ENCODE data around the gene GALNT1. TPM values are rescaled to one million over a fixed set of nuclear protein-coding genes. Genes with fewer than 3 reads are reported as not detected.

Gene GALNT1
- total RNA-seq, 1 experiment from 2014 or later = 80.1 TPM

DNA sequence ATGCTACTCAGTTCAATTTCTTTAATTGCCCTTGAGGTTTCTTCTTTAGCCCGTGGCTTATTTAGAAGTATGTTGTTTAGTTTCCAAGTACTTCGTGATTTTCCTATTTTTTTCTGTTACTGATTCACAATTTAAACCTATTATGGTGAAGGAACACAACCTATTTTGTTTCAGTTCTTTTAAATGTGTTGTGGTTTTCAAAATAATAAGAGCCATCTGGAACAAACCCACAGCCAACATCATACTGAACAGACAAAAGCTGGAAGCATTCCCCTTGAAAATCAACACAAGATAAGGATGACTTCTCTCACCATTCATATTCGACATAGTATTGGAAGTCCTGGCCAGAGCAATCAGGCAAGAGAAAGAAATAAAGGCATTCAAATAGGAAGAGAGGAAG, 155.2 kb downstream of the GALNT1 start:
- Mint-ChIP-seq H3K4me3 (no peak overlapping the region), H3K27me3 (ENCODE audit: low read depth) (no peaks in the 10 kb centered on the region; the same call in 1 of the 2 replicates), H3K9me3 (peaks cover 52% of the 10 kb centered on the region), H3K36me3 (peaks cover 19% of the 10 kb centered on the region), H3K27ac (peak overlapping the region; percentile 46), H3K4me1 (peaks cover 17% of the 10 kb centered on the region)
- ATAC-seq (no peak), DNase-seq (ENCODE audit: low spot score) (no peak)
- TF ChIP-seq EMX1 (CRISPR knock-in tag; IDR thresholded peaks at IDR 0.05) = no peak
- TF ChIP-seq, protein P1, sequence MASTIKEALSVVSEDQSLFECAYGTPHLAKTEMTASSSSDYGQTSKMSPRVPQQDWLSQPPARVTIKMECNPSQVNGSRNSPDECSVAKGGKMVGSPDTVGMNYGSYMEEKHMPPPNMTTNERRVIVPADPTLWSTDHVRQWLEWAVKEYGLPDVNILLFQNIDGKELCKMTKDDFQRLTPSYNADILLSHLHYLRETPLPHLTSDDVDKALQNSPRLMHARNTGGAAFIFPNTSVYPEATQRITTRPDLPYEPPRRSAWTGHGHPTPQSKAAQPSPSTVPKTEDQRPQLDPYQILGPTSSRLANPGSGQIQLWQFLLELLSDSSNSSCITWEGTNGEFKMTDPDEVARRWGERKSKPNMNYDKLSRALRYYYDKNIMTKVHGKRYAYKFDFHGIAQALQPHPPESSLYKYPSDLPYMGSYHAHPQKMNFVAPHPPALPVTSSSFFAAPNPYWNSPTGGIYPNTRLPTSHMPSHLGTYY (CRISPR knock-in tag; IDR thresholded peaks at IDR 0.05) = no peak
- TF ChIP-seq MYBL2 (CRISPR knock-in tag; IDR thresholded peaks at IDR 0.05) = no peak
- TF ChIP-seq OVOL2 (CRISPR knock-in tag; IDR thresholded peaks at IDR 0.05; ENCODE audit: borderline replicate concordance) = no peak
- TF ChIP-seq, protein P2, sequence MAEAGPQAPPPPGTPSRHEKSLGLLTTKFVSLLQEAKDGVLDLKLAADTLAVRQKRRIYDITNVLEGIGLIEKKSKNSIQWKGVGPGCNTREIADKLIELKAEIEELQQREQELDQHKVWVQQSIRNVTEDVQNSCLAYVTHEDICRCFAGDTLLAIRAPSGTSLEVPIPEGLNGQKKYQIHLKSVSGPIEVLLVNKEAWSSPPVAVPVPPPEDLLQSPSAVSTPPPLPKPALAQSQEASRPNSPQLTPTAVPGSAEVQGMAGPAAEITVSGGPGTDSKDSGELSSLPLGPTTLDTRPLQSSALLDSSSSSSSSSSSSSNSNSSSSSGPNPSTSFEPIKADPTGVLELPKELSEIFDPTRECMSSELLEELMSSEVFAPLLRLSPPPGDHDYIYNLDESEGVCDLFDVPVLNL (CRISPR knock-in tag; IDR thresholded peaks at IDR 0.05; ENCODE audit: borderline replicate concordance, low read depth) = no peak
- TF ChIP-seq, protein P3, sequence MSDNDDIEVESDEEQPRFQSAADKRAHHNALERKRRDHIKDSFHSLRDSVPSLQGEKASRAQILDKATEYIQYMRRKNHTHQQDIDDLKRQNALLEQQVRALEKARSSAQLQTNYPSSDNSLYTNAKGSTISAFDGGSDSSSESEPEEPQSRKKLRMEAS (CRISPR knock-in tag; IDR thresholded peaks at IDR 0.05) = no peak
- TF ChIP-seq SMAD4 (CRISPR knock-in tag; IDR thresholded peaks at IDR 0.05) = no peak
- TF ChIP-seq, protein P4, sequence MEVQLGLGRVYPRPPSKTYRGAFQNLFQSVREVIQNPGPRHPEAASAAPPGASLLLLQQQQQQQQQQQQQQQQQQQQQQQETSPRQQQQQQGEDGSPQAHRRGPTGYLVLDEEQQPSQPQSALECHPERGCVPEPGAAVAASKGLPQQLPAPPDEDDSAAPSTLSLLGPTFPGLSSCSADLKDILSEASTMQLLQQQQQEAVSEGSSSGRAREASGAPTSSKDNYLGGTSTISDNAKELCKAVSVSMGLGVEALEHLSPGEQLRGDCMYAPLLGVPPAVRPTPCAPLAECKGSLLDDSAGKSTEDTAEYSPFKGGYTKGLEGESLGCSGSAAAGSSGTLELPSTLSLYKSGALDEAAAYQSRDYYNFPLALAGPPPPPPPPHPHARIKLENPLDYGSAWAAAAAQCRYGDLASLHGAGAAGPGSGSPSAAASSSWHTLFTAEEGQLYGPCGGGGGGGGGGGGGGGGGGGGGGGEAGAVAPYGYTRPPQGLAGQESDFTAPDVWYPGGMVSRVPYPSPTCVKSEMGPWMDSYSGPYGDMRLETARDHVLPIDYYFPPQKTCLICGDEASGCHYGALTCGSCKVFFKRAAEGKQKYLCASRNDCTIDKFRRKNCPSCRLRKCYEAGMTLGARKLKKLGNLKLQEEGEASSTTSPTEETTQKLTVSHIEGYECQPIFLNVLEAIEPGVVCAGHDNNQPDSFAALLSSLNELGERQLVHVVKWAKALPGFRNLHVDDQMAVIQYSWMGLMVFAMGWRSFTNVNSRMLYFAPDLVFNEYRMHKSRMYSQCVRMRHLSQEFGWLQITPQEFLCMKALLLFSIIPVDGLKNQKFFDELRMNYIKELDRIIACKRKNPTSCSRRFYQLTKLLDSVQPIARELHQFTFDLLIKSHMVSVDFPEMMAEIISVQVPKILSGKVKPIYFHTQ (CRISPR knock-in tag; IDR thresholded peaks at IDR 0.05) = no peak
- TF ChIP-seq ZNF671 (CRISPR knock-in tag; IDR thresholded peaks at IDR 0.05) = no peak
- no peak for TF ChIP-seq TEAD1 (CRISPR knock-in tag; IDR thresholded peaks at IDR 0.05)
- TF ChIP-seq, protein P5, sequence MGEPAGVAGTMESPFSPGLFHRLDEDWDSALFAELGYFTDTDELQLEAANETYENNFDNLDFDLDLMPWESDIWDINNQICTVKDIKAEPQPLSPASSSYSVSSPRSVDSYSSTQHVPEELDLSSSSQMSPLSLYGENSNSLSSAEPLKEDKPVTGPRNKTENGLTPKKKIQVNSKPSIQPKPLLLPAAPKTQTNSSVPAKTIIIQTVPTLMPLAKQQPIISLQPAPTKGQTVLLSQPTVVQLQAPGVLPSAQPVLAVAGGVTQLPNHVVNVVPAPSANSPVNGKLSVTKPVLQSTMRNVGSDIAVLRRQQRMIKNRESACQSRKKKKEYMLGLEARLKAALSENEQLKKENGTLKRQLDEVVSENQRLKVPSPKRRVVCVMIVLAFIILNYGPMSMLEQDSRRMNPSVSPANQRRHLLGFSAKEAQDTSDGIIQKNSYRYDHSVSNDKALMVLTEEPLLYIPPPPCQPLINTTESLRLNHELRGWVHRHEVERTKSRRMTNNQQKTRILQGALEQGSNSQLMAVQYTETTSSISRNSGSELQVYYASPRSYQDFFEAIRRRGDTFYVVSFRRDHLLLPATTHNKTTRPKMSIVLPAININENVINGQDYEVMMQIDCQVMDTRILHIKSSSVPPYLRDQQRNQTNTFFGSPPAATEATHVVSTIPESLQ (CRISPR knock-in tag; IDR thresholded peaks at IDR 0.05) = no peak
- TF ChIP-seq, protein P6, sequence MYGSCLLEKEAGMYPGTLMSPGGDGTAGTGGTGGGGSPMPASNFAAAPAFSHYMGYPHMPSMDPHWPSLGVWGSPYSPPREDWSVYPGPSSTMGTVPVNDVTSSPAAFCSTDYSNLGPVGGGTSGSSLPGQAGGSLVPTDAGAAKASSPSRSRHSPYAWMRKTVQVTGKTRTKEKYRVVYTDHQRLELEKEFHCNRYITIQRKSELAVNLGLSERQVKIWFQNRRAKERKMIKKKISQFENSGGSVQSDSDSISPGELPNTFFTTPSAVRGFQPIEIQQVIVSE (CRISPR knock-in tag; IDR thresholded peaks at IDR 0.05; ENCODE audit: borderline replicate concordance) = no peak
- TF ChIP-seq NFATC4 (CRISPR knock-in tag; IDR thresholded peaks at IDR 0.05) = no peak
- TF ChIP-seq HMGA2 (CRISPR knock-in tag; IDR thresholded peaks at IDR 0.05) = no peak
- TF ChIP-seq ETV6 (CRISPR knock-in tag; IDR thresholded peaks at IDR 0.05) = no peak
- CTCF ChIA-PET = interaction anchor here (0.5 kb wide), 1 partner anchor 1019 kb away, joined by 5 read pairs; no protein-coding TSS in a partner anchor
- POLR2A ChIA-PET = no interaction called here

DNA sequence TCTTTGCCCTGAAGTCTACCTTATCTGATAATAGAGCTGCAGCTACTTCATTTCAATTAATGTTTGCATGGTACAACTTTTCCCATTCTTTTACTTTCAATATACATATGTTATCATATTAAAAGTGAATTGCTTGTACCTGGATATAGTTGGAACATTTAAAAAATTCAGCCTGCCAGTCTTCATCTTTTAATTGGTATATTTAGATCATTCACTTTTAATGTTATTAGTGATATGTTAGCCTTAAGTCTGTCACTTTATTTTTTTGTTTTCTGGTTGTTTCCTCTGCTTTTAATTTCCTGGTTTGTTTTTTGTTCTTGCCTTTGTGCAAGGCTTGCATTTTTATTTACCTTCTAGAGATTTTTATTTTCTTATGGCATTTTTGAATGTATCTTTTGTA, 158.2 kb downstream of the GALNT1 start:
- Mint-ChIP-seq H3K4me1 (peaks cover 17% of the 10 kb centered on the region), H3K36me3 (peaks cover 19% of the 10 kb centered on the region), H3K4me3 (no peak overlapping the region), H3K27ac (no peak overlapping the region), H3K27me3 (ENCODE audit: low read depth) (no peaks in the 10 kb centered on the region), H3K9me3 (peaks cover 42% of the 10 kb centered on the region)
- TF ChIP-seq, protein P7, sequence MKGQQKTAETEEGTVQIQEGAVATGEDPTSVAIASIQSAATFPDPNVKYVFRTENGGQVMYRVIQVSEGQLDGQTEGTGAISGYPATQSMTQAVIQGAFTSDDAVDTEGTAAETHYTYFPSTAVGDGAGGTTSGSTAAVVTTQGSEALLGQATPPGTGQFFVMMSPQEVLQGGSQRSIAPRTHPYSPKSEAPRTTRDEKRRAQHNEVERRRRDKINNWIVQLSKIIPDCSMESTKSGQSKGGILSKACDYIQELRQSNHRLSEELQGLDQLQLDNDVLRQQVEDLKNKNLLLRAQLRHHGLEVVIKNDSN (CRISPR knock-in tag; IDR thresholded peaks at IDR 0.05) = no peak
- no peak for TF ChIP-seq TEAD1 (CRISPR knock-in tag; IDR thresholded peaks at IDR 0.05)
- CTCF ChIA-PET = no interaction called here
- POLR2A ChIA-PET = no interaction called here
- no peak for ATAC-seq
- no peak for DNase-seq (ENCODE audit: low spot score)

Data from WTC11 (cell line).